Tibial nerve (tissue), 4 donors: Measurements from ENCODE around the gene CYTH4. TPM values are rescaled to one million over a fixed set of nuclear protein-coding genes. Genes with fewer than 3 reads are reported as not detected.

Source experiments
- DNase-seq, 2 donors: peaks; one replicate each; pipeline ENCODE4 v3.0.0-alpha.2; 2019; ENCODE audit warnings: low spot score in 2 of 2
- H3K27ac ChIP-seq, 4 donors: fragments of 200-600 bp; sonication (generic) in 3 of 4; one replicate each; pipeline ENCODE4 v1.5.1; 2017 to 2019; ENCODE audit warnings: mild to moderate bottlenecking in 1 of 4
- H3K27me3 ChIP-seq, 2 donors: fragments of 200-600 bp; sonication (generic) in 1 of 2; one replicate each; pipeline versions ENCODE4 v1.5.1 to v1.6.0; 2017 to 2019
- H3K36me3 ChIP-seq, 3 donors: fragments of 200-600 bp; sonication (generic); one replicate each; pipeline ENCODE4 v1.5.1; 2018 to 2019
- H3K4me1 ChIP-seq, 4 donors: fragments of 200-600 bp; sonication (generic) in 3 of 4; one replicate each; pipeline ENCODE4 v1.5.1; 2017 to 2019
- H3K4me3 ChIP-seq, 4 donors: fragments of 200-600 bp; sonication (generic) in 3 of 4; one replicate each; pipeline ENCODE4 v1.5.1; 2017 to 2019; ENCODE audit warnings: mild to moderate bottlenecking in 1 of 4, moderate library complexity in 1 of 4
- H3K9me3 ChIP-seq, 4 donors: fragments of 200-600 bp; sonication (generic) in 3 of 4; one replicate each; pipeline ENCODE4 v1.5.1; 2017 to 2019
- EP300 ChIP-seq, 2 donors: sonication (generic); formaldehyde crosslinking; IDR thresholded peaks; one replicate each; pipeline ENCODE4 v1.6.1; 2017; ENCODE audit warnings: antibody characterized with exemption in 2 of 2, mild to moderate bottlenecking in 1 of 2
- POLR2A ChIP-seq, 2 donors: fragments of 450-650 bp; IDR thresholded peaks; one replicate each; pipeline ENCODE4 v1.6.1; 2017; ENCODE audit warnings: antibody characterized with exemption in 2 of 2, mild to moderate bottlenecking in 2 of 2, moderate library complexity in 2 of 2
- WGBS, 2 donors: methylation state at CpG; one replicate each; pipeline ENCODE4 v1.1.5; 2018; 5-methylcytosine and 5-hydroxymethylcytosine counted together
- total RNA-seq, 4 donors: library from RNA; depleted of rRNA; stranded (reverse); fragments of >200 nt; gene quantifications; one replicate each; pipeline ENCODE4 v1.1.0, GENCODE V29; 2016
- TF ChIP-seq, protein P1 (sequence below), 5 experiments: fragments of 200-600 bp in 3 of 5; fragments of 450-650 bp in 2 of 5; sonication (generic) in 3 of 5; IDR thresholded peaks; one replicate each; pipeline ENCODE4 v1.5.1; 2016 to 2019; ENCODE audit warnings: antibody characterized with exemption in 5 of 5, mild to moderate bottlenecking in 3 of 5, moderate library complexity in 2 of 5

The CYTH4 gene
- total RNA-seq, 4 donors from 2014 or later = 7.7 to 27.3 (median 19.0) TPM

DNA sequence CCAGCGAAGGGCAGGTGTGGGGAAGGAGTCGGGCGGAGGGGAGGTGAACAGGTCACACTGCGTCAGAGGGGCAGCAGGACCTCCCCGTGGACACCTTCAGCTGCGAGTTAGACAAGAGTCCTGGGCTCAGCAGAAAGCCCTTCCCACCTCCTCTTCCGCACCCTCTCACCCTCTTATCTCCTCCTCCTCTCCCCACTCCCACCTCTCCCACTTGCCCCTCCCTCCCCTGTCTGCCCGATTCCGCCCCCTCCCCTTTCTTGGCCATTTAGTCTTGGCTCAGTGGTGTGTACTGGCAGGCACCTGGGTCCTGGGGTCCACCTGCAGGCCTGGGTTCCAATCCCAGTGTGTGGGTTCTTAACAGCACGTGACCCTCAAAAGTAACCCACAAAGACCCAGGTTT is 37.2 kb downstream of the CYTH4 start:
- TF ChIP-seq EP300 (IDR thresholded peaks at IDR 0.05) = no peak
- TF ChIP-seq POLR2A (IDR thresholded peaks at IDR 0.05) = no peak
- TF ChIP-seq, protein P1, sequence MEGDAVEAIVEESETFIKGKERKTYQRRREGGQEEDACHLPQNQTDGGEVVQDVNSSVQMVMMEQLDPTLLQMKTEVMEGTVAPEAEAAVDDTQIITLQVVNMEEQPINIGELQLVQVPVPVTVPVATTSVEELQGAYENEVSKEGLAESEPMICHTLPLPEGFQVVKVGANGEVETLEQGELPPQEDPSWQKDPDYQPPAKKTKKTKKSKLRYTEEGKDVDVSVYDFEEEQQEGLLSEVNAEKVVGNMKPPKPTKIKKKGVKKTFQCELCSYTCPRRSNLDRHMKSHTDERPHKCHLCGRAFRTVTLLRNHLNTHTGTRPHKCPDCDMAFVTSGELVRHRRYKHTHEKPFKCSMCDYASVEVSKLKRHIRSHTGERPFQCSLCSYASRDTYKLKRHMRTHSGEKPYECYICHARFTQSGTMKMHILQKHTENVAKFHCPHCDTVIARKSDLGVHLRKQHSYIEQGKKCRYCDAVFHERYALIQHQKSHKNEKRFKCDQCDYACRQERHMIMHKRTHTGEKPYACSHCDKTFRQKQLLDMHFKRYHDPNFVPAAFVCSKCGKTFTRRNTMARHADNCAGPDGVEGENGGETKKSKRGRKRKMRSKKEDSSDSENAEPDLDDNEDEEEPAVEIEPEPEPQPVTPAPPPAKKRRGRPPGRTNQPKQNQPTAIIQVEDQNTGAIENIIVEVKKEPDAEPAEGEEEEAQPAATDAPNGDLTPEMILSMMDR (IDR thresholded peaks at IDR 0.05) = no peak
- H3K4me3 ChIP-seq = no peak overlapping the region
- H3K9me3 ChIP-seq = no peaks in the 10 kb centered on the region
- no peaks in the 10 kb centered on the region for H3K36me3 ChIP-seq
- 49 to 61% methylated on average over 10 of the region's 10 CpGs for WGBS, 2 donors
- peaks cover 0 to 2% (median 0%) of the 10 kb centered on the region in 4 donors for H3K4me1 ChIP-seq
- DNase-seq = no peak
- peaks cover 0 to 32% of the 10 kb centered on the region in 2 donors for H3K27me3 ChIP-seq
- H3K27ac ChIP-seq = no peak overlapping the region

DNA sequence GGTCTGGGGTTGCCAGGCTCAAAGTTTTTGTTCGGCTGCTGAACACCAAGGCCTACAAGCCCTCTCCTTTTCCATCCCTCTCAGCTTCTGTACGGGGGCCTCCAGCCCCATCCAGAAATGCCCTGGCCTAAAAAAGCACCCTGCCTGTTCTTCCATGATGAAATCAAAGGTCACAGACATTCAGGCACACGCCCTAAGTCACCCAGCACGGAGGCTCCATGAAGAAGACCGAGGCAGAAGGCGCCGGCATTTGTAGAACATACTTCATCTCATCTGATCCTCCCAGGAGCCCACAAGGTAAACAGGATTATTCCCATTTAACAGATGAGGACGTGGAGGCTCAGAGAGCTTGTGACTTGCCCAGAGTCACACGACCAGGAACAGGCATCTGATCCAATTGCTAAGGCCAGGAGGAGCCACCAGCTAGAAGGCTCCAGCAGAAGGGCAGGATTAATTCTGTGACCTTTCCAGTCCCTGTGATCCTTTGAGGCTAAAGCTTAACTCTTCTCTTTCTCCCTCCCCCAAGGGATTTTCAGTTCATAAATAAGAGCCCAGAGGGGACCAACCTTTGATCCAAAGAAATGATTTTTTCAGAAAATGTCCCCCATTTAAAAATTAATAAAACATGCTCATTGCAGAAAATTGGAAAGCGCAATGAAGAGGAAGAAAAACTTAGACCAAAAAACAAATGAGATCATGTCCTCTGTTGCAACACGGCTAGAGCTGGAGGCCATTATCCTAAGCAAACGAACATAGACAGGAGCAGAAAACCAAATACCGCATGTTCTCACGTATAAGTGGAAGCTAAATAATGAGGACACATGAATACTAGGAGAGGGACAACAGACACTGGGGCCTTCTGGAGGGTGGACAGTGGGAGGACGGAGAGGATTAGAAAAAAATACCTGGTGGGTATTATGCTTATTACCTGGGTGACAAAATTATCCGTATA is 38.7 kb downstream of the CYTH4 start:
- TF ChIP-seq, protein P1 (IDR thresholded peaks at IDR 0.05) = no peak
- TF ChIP-seq EP300 (IDR thresholded peaks at IDR 0.05) (no peak), POLR2A (IDR thresholded peaks at IDR 0.05) (no peak)
- no peak overlapping the region for H3K4me3 ChIP-seq
- peaks cover 0 to 8% (median 2%) of the 10 kb centered on the region in 4 donors for H3K4me1 ChIP-seq
- no peak overlapping the region for H3K27ac ChIP-seq
- H3K36me3 ChIP-seq = no peaks in the 10 kb centered on the region
- DNase-seq = no peak
- H3K9me3 ChIP-seq = no peaks in the 10 kb centered on the region
- 70 to 73% methylated on average over 16 of the region's 16 CpGs for whole genome bisulfite sequencing, 2 donors
- peaks cover 0 to 48% of the 10 kb centered on the region in 2 donors for H3K27me3 ChIP-seq

DNA sequence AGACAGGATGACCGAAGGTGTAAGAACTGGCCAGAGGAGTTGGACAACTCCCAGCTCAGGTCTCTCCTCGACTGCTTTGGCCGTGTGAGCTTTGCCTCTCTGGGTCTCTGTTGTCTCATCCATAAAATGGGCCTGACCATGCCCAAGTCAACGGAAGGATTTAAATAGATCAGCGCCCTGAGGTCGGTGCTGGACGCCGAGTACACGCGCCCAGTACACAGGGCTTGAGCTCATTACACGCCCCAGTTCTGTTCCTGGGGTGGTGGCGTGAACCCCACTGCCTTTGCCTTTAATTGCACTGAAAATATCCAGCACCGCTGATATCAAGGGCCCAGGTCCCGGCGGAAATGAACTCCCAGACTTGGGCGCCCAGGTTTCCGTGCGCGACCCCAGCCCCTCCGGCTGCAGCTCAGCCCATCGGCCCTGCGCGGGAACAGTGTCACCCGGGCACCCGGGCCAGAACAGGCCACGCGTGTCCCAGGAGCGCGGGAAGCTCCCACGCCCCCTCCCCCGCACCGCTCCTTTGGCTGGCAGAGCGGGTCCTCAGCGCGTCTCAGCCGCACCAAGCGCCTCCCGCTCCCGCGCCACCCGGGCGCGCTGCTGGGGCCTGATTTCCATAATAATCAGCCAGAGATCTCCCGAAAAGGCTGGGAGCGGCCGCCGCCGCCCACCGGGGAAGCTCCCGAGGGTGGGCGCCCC is 42.2 kb downstream of the CYTH4 start:
- no peak overlapping the region for H3K4me3 ChIP-seq
- H3K27me3 ChIP-seq = peaks cover 0 to 79% of the 10 kb centered on the region in 2 donors

DNA sequence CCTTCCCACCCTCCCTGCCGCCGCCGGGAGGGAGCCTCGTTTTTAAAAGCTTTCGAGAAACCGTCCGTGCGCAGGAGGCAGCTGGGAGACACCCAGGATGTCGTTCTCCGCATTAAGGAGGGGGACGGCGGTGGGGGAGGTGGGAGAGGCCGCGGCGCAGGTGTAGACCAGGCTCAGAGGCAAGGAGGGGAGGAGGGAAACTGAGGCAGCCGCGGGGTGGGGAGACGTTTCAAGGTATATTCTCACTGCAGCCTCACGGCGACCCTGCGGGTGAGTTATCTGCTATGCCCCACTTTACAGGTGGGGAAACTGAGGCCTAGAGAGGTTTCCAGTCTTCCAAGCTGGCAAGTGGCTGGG is 42.7 kb downstream of the CYTH4 start:
- no peak overlapping the region for H3K4me3 ChIP-seq
- H3K36me3 ChIP-seq = no peaks in the 10 kb centered on the region
- peaks cover 0 to 8% (median 2%) of the 10 kb centered on the region in 4 donors for H3K4me1 ChIP-seq
- H3K9me3 ChIP-seq = no peaks in the 10 kb centered on the region
- TF ChIP-seq POLR2A (IDR thresholded peaks at IDR 0.05) (no peak), EP300 (IDR thresholded peaks at IDR 0.05) (no peak)
- TF ChIP-seq, protein P1 (IDR thresholded peaks at IDR 0.05) = no peak
- peaks cover 0 to 83% of the 10 kb centered on the region in 2 donors for H3K27me3 ChIP-seq
- H3K27ac ChIP-seq = no peak overlapping the region
- 2 to 5% methylated on average over 21 of the region's 21 CpGs for WGBS, 2 donors
- DNase-seq = no peak

More for the DNA sequence above, 42.2 kb downstream of the CYTH4 start:
- H3K27ac ChIP-seq = no peak overlapping the region
- H3K4me1 ChIP-seq = peaks cover 0 to 8% (median 2%) of the 10 kb centered on the region in 4 donors
- 7 to 11% methylated on average over 36 to 49 of the region's 51 CpGs for WGBS, 2 donors
- H3K36me3 ChIP-seq = no peaks in the 10 kb centered on the region
- DNase-seq = no peak
- H3K9me3 ChIP-seq = no peaks in the 10 kb centered on the region
- TF ChIP-seq EP300 (IDR thresholded peaks at IDR 0.05) = no peak
- TF ChIP-seq POLR2A (IDR thresholded peaks at IDR 0.05) = no peak
- TF ChIP-seq, protein P1 (IDR thresholded peaks at IDR 0.05) = no peak

DNA sequence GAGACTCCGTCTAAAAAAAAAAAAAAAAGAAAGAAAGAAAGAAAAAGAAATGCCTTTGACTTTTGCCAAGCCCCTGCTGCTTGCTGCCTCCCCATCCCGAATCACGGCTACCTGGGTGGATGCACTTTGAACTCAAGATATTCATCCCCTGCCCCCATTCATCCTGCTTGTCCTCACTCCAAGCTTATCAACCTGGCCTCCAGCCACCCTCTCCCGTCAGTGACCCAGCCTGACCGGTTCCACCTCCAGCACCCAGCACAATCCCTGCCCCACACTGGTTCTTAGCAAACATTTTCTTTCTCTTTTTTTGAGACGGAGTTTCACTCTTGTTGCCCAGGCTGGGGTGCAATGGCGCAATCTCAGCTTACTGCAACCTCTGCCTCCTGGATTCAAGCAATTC is 44.4 kb downstream of the CYTH4 start:
- Histone ChIP-seq H3K4me1 (peaks cover 0 to 8% (median 2%) of the 10 kb centered on the region in 4 donors), H3K27me3 (peaks cover 0 to 93% of the 10 kb centered on the region in 2 donors), H3K4me3 (no peak overlapping the region), H3K9me3 (no peaks in the 10 kb centered on the region), H3K36me3 (no peaks in the 10 kb centered on the region), H3K27ac (no peak overlapping the region)
- no peak for TF ChIP-seq EP300 (IDR thresholded peaks at IDR 0.05)
- TF ChIP-seq POLR2A (IDR thresholded peaks at IDR 0.05) = no peak
- TF ChIP-seq, protein P1 (IDR thresholded peaks at IDR 0.05) = no peak
- no peak for DNase-seq
- WGBS, 2 donors = 49 to 50% methylated on average over 7 of the region's 7 CpGs
